GM21576 (cell line): ENCODE measurements around the gene RNF40.

ENCODE experiments used
- ATAC-seq: cut with Tn5 transposase; IDR thresholded peaks from one replicate; pipeline ENCODE4 v1.9.1; 2021; ENCODE audit warnings: mild to moderate bottlenecking, moderate library complexity; ENCODE audit not compliant: unreplicated experiment

RNF40 gene

DNA sequence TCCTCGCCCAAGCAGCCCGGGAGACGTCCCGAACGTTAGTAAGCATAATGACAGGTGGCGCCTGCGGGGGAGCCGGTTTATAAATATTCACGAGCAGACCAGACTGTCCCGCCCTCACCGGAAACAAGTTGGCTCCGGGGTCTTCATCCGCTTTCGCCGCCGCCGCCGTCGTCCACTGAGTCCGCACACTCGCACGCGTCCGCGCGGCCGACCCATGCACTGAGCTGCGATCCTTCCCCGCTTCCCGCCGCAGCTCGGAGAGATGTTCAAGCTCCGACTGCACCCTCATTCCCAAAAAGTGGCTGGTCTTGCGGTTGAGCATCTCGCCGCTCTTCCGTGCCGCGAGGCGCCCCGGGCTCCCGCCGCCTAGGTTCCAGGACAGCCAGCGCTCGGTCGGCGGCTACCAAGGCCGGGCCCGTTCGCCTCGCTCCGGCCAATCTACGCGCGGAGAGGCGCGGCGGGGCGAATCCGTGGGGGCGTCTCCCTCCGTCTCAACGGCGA is 645 bp upstream of the RNF40 start:
- peak; percentile 13 for ATAC-seq

DNA sequence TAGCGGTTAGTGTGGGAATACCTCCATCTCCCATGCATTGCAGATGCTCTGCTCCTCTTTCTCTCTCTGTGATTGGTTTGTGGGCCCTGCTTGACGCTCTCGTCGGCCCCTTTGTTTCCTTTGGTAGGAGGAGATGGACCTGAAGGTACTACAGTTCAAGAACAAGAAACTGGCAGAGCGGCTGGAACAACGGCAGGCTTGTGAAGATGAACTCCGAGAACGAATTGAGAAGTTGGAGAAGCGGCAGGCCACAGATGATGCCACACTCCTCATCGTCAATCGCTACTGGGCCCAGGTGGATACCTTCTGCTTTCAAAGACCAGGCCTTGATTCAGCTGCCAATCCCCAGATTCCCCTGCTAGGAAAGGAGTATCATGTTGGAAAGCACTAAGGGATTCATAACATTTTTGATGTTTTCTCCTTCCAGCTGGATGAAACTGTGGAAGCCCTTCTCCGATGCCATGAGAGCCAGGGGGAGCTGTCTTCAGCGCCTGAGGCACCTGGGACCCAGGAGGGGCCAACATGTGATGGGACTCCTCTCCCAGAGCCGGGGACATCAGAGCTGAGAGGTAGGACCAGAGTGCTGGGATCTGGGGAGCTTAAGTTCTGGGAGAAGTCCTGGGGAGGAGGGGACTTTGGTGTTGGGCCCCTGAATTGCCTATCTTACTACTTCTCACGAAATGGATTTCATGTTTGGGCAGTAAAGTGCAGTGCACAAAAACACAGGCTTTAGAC is 1.0 kb downstream of the RNF40 start:
- no peak for ATAC-seq

DNA sequence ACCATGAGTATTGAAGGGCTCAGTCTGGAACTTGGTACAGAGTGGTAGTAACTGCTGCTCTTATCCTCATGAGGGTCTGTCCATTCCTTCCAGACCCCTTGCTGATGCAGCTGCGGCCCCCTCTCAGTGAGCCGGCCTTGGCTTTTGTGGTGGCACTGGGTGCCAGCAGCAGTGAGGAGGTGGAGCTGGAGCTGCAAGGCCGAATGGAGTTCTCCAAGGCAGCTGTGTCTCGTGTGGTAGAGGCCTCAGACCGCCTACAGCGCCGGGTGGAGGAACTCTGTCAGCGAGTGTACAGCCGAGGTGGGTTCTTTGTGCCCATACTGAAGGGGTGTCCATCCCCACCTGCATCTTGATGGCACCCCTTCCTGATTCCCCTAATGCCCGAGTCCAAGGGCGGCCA is 2.0 kb downstream of the RNF40 start:
- no peak for ATAC-seq

DNA sequence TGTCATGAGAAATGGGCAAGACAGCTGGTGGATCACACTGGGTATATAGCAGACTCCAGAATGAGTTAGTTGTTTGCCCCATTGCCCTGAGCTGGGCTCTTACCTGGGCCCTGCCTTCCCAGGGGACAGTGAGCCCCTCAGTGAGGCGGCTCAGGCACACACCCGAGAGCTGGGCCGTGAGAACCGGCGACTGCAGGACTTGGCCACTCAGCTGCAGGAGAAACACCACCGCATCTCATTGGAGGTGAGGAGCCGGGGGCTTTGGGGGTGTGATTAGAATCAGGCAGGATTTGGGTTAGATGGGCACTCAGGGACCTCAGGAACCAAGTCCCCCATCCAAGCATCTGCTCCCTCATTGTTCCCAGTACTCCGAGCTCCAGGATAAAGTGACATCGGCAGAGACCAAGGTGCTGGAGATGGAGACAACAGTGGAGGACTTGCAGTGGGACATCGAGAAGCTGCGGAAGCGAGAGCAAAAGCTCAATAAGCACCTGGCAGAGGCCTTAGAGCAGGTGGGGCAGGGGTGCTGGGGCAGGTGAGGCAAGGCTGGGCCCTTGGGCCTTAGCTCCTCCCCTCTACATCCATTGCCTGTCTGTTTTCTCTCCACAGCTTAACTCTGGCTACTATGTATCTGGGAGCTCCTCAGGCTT is 2.8 kb downstream of the RNF40 start:
- ATAC-seq = no peak

DNA sequence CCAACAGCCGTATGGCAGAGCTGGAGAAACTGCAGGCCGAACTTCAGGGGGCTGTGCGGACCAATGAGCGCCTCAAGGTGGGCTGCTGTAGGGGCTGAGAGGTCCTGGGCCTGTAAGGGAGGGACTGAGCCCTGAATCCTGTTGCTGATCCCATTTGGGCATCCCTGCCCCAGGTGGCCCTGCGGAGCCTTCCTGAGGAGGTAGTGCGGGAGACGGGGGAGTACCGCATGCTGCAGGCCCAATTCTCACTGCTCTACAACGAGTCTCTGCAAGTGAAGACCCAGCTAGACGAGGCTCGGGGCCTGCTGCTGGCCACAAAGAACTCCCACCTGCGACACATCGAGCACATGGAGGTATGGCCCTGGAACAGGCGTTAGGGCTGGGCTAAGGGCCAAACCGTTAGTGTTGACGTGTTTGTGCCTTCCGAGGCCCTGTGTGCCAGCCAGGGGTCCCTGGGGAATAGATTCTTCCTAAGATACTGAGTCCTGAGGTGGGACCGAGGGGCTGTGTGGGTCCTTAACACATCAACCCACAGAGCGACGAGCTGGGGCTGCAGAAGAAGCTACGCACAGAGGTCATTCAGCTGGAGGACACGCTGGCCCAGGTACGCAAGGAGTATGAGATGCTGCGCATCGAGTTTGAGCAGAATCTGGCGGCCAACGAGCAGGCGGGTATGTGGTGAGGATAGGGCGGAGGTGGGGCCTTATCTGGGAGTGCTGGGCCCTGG is 4.2 kb downstream of the RNF40 start:
- ATAC-seq = no peak

DNA sequence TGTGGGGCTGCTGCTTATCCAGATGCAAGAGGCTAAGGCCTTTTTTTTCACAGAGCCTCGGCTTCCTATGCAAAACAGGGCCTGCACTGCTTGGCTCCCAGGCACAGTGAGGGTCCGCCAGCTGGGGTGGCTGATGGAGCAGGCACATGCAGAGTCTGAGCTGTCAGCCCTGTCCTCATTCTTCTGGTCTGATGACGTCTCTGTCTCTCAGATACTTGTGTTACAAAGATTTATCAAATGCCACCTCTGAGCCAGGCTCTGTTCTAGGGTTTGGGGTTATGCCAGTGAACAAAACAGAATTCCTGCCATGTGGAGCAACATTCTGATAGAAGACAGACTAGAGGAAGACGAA is 4.8 kb downstream of the RNF40 start:
- no peak for ATAC-seq

DNA sequence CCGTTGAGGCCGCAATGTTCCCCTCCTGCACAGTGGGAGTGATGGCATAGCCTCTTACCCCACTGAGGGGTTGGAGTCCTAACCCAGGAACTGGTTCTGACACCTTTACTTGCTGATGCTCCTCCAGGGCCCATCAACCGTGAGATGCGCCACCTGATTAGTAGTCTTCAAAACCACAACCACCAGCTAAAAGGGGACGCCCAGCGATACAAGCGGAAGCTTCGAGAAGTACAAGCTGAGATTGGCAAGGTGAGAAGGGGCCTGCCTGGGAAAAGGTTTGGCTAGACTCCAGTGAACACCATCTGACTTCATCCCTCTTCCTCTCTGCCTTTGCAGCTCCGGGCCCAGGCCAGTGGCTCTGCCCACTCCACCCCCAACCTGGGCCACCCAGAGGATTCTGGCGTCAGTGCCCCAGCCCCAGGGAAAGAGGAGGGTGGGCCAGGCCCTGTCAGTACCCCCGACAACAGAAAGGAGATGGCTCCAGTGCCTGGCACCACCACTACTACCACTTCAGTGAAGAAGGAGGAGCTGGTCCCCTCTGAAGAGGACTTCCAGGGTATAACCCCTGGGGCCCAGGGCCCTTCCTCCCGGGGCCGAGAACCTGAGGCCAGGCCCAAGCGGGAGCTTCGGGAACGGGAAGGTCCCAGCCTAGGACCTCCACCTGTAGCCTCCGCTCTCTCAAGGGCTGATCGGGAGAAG is 5.8 kb downstream of the RNF40 start:
- no peak for ATAC-seq

DNA sequence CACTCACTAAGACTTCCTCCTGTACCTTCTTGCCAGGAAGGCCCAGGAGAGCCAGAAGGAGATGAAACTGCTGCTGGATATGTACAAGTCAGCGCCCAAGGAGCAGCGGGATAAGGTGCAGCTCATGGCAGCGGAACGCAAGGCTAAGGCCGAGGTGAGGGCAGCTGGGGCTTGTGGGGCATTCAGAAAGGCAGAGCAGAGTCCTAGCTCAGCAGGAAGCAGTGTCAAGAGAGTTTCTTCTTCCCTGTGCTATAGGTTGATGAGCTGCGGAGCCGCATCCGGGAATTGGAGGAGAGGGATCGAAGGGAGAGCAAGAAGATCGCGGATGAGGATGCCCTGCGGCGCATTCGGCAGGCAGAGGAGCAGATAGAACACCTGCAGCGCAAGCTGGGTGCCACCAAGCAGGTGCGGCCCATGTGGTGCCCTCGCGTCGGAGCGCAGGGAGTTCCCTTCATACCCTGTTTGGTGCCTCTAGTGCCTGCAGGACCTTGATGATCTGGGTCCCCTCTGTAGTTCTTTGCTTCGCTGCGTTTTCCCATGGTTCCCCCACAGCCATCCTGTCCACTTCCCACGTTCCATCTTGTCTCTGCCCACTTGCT is 6.6 kb downstream of the RNF40 start:
- ATAC-seq = no peak

DNA sequence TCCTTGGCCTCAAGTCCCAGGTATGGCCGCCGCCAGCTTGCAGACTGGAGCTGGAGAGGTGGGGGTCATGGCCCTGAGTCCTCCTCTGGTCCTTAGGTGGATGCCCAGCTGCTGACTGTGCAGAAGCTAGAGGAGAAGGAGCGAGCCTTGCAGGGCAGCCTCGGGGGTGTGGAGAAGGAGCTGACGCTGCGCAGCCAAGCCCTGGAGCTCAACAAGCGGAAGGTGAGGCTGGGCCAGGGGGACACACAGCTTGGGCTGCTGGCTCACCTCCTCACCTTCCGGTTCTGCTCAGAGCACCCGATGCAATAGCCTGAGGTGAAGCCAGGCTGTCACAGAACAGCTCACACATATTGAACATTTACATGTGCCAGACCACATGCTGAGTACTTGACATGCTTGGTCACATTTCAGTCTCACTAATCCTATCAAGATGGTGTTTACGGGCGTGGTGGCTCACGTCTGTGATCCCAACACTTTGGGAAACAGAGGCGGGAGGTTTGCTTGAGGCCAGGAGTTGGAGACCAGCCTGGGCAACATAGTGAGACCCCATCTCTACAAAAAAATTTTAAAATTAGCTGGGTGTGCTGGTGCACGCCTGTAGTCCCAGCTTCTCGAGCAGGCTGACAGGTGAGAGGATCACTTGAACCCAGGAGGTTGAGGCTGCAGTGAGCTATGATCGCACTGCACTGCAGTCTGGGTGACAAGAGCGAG is 7.4 kb downstream of the RNF40 start:
- no peak for ATAC-seq

DNA sequence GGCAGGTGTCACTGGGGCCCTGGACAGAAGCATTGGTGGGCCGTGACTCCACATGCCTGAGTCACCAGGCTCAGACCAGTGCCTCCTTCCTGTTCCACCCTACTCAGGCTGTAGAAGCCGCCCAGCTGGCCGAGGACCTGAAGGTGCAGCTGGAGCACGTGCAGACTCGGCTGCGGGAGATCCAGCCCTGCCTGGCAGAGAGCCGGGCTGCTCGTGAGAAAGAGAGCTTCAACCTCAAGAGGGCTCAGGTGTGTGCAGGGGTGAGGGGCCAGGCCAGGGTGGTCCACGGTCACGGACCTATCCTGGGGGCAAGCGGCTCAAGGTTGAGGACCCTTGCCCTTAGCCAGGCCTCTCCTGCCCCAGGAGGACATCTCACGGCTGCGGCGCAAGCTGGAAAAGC is 9.6 kb downstream of the RNF40 start:
- no peak for ATAC-seq

DNA sequence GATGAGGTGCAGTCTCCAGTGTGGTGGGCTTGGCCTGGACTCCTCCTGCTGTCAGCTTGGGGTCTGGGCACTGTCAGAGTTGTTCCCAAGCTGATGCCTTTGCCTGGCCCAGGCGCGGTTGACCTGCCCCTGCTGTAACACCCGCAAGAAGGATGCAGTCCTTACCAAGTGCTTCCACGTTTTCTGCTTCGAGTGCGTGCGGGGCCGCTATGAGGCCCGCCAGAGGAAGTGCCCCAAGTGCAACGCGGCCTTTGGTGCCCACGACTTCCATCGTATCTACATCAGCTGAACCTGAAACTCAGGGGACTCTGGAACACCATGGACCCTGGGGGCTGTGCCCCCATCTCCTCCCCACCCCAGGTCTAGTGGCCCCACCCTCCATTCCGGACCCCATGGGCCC is 11.7 kb downstream of the RNF40 start:
- ATAC-seq = no peak

DNA sequence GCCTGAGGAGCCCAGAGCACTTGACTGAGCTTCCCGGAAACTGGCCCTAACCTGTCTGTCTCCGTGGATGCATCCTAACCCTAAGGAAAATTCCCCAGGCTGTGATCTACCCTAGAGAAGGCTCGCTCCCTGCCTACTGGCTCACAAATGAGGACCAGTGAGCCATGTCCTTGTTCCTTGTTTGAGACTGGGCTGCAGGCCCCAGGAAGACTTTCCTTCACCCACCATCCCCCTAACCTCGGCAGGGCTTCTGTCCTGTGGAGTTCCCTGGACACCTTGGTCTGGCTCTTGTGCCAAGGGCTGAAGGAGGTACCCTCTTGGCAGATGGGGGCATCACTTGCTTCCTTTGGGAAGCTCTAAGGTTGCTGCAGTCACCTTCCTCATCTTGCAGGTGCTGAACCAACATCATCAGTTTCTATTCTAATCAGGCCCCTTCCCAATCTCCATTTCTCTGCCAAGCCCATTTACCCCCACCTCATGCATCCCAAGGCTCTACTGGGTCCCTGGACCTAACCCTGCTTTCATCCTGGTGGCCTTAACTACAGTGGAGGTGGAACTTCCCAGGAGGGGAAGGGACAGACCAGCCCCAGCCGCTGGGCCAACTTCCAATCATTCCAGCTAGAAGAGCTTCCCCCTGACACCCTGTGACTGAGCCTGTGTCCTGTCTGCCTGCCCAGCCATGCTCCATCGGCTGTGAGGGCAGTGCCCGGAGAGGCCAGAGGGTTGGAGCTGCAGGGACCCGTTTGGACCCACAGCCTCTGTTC is 12.4 kb downstream of the RNF40 start:
- no peak for ATAC-seq

DNA sequence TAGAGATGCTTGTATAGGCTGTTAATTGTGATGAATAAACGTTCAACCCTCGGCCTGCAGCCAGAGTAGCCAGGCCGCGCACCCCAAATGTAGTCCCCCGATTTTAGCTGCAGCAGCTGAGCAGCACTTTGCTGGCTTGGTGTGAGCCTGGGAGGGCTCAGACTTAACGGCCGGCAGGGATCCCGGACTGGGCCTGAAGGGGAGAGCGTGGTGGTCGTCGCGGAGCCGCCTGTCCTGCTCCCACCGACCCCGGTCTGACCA is 12.9 kb downstream of the RNF40 start:
- ATAC-seq = no peak

DNA sequence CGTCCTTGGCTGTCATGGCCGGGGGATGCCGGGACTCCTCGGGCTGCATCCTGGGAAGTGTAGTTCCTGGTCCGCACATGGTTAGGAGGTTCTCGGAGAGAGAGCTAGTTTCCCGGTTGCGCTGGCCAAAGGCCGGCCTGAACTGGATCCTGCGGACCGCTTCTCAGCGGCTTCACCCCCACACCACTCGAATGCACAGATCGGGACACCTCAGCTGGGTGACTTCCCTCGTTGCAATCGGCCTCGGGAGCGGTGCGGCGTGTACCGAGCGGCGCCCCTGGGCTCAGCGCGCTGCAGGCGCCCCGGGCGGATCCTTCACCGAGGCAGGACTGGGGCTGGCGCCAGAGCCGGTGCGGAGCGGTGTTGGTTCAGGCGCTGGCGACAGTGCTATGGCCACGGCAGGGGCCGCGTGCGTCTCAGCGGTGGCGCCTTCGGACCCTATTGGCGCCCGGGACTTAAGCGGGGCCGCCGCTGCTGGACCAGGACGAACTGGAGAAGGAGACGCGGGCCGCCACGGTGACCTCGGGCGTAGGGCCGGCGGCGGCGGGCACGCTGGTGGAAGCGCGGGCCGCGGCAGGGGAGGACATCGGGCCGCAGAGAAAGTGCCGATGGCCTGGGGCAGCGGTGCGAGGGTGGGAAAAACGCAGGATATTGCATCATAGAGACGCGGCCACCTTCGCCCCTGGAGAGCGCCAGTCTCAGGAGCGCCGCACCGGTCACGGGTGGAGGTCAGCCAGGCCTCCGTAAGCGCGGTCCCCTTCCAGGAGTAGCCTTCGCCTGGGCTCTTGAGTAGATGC is 13.5 kb downstream of the RNF40 start:
- ATAC-seq = peak; percentile 48

DNA sequence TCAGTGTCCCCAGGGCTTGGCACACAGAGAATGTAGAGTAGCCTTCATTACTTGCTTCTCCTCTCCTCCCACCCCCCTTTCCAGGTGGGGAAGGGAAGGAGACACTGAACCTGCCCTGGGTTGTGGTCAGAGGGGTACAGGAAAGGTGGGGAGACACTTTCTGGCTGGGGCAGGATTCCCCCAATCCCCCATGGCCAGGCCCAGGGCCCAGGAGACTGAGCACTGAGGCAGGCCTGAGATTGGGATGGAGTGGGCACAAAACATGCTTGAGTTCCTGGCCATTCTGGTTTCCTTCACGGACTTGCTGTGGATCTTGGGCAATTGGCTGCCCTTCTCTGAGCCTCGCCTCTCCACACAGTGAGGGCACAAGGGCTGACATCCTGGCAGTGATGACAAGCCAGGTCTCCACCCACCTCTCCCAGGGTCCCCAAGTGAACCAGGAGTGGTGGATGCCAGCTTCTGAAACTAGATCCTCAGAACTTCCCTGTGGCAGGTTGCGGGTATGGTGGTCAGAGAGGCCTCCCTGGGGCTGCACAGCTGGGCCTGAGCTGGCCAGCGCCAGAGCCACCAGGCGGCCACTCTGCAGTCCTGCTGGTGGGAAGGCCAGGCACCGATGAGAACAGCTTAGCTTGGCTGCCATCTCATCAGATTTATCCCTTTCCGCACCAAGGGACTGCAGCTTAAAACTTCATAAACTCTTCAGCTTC is 15.6 kb downstream of the RNF40 start:
- no peak for ATAC-seq

DNA sequence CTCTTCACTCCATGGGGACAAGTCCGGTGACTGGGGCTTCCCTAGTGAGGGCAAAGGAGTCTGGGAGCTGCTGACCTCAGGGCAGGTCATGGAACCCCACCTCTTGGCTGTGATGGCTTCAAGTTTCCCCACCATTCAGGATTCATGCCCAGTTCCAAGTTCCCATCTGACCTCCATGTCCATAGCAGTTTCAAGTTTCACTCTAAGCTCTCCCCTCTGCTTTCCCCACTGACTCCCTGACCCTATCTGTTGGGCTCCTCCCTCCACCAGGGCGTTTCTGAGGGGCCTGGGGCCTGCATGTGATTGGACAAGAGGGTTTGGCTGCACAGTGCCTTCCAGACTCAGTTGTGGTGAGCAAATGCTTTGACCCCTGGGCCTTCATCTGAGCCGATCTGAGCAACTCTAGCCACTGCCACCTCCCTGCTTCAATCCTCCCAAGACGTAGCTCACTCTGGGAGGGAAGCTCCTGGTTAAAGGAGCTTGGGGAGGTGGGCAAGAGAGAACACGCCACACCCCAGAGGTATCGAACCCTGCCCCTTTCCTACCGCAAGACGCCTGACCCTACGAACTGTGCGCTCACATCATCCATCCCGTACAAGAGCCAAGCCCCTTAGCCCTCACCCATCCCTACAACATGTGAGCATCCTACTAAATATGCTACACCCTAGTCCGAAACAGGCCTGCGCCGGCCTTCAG is 16.6 kb downstream of the RNF40 start:
- no peak for ATAC-seq

DNA sequence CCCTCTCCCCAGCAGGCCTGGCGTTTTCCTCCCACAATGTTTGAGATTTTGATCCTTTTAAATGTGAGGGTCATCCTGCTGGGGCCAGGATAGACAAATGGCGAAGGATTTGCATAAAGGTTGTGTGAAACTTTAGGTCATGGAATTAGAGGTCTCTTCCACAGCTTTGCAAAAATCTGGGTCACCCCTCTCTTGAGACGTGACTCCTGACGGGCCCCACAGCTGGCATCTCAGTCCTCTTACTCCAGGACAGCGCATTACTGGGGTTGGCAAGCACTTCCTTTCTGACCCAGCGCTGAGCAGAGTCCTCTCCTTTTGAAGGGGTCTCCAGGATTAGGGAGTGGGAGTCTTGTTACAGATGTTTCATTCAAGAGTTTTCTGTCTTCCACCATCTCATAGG is 17.5 kb downstream of the RNF40 start:
- ATAC-seq = no peak

DNA sequence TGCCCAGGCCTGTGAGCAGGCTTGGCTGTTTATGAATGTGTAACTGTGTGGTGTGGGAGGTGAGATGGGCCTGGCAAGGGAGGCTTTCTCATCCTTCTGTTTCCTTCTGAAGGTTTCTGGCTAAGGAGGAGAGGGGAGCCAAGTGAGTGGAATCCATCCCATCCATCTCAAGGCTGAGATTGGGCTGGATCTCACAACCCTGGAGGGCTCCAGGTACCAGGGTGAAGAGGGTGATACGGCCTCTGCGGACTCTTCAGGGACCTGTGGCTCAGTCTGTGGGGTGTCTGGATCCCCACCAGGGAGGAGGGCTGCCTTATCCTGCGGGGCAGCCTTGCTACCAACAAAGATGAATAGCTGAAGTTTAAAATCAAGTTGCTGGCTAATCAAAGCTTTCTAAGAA is 17.9 kb downstream of the RNF40 start:
- ATAC-seq = no peak
